Gastroesophageal sphincter (tissue), 3 donors: Measurements from ENCODE around the gene ZNF18.

Experiments used
- CTCF ChIP-seq, 4 experiments: fragments of 200-600 bp in 2 of 4; fragments of 450-650 bp in 2 of 4; sonication (generic) in 1 of 4; IDR thresholded peaks; one replicate each; pipeline ENCODE4 v1.5.1; 2017 to 2019; ENCODE audit warnings: antibody characterized with exemption in 4 of 4, mild to moderate bottlenecking in 2 of 4, moderate library complexity in 2 of 4
- EP300 ChIP-seq: sonication (generic); formaldehyde crosslinking; IDR thresholded peaks from one replicate; pipeline ENCODE4 v1.6.1; 2017; ENCODE audit warnings: antibody characterized with exemption, mild to moderate bottlenecking
- POLR2A ChIP-seq, 2 donors: fragments of 450-650 bp; IDR thresholded peaks; one replicate each; pipeline ENCODE4 v1.6.1; 2017; ENCODE audit warnings: antibody characterized with exemption in 2 of 2, mild to moderate bottlenecking in 2 of 2, moderate library complexity in 1 of 2

- TF ChIP-seq CTCF (IDR thresholded peaks at IDR 0.05): no peak
- TF ChIP-seq EP300: no peak
- no peak for TF ChIP-seq POLR2A (IDR thresholded peaks at IDR 0.05)
Measured at GRCh38 chr17:11997972-11998233, 628 bp upstream of the ZNF18 start.
